Effector CD8-positive, alpha-beta T cell (primary cell): ENCODE data around the gene MOB3B.
"Not testable (repeated sequence)": the region's sequence is repeated elsewhere in the genome, so short reads cannot be mapped to it uniquely, and the experiment has no call there.

ENCODE experiments used
- DNase-seq: peaks from one replicate; lab custom pipeline; 2025; lab: John Stamatoyannopoulos, UW

MOB3B gene

GRCh38 chr9:27518809-27519208 is 10.8 kb downstream of the MOB3B start:
- no peak for DNase-seq

- DNase-seq: no peak
Measured at GRCh38 chr9:27518006-27518405, 11.6 kb downstream of the MOB3B start.

GRCh38 chr9:27514551-27514950 is 15.1 kb downstream of the MOB3B start:
- DNase-seq: no peak

GRCh38 chr9:27511771-27512170 is 17.8 kb downstream of the MOB3B start:
- DNase-seq: no peak

- no peak for DNase-seq
Measured at GRCh38 chr9:27510780-27511179, 18.8 kb downstream of the MOB3B start.

- DNase-seq: no peak
Measured at GRCh38 chr9:27506981-27507380, 22.6 kb downstream of the MOB3B start.

- DNase-seq: no peak
Measured at GRCh38 chr9:27505744-27506161, 23.9 kb downstream of the MOB3B start.

GRCh38 chr9:27504259-27504658 is 25.4 kb downstream of the MOB3B start:
- no peak for DNase-seq

- no peak for DNase-seq
Measured at GRCh38 chr9:27503623-27504022, 26.0 kb downstream of the MOB3B start.

- not testable (repeated sequence) for DNase-seq
Measured at GRCh38 chr9:27500902-27501301, 28.7 kb downstream of the MOB3B start.

- no peak for DNase-seq
Measured at GRCh38 chr9:27499451-27499850, 30.2 kb downstream of the MOB3B start.

GRCh38 chr9:27497883-27498417 is 31.7 kb downstream of the MOB3B start:
- no peak for DNase-seq

- no peak for DNase-seq
Measured at GRCh38 chr9:27496135-27496504, 33.5 kb downstream of the MOB3B start.

GRCh38 chr9:27495480-27496134 is 34.0 kb downstream of the MOB3B start:
- DNase-seq: no peak

- DNase-seq: no peak
Measured at GRCh38 chr9:27491154-27491553, 38.5 kb downstream of the MOB3B start.

GRCh38 chr9:27489087-27489876 is 40.3 kb downstream of the MOB3B start:
- no peak for DNase-seq

- no peak for DNase-seq
Measured at GRCh38 chr9:27487927-27488326, 41.7 kb downstream of the MOB3B start.

GRCh38 chr9:27487128-27487640 is 42.4 kb downstream of the MOB3B start:
- no peak for DNase-seq

- no peak for DNase-seq
Measured at GRCh38 chr9:27485158-27485557, 44.5 kb downstream of the MOB3B start.

- DNase-seq: no peak
Measured at GRCh38 chr9:27483576-27483975, 46.0 kb downstream of the MOB3B start.

GRCh38 chr9:27482709-27483108 is 46.9 kb downstream of the MOB3B start:
- DNase-seq: no peak

- no peak for DNase-seq
Measured at GRCh38 chr9:27478322-27478721, 51.3 kb downstream of the MOB3B start.

GRCh38 chr9:27476870-27477515 is 52.6 kb downstream of the MOB3B start:
- DNase-seq: no peak
